Liver (tissue), 9 donors: ENCODE measurements around the gene CEP162. TPM values are rescaled to one million over a fixed set of nuclear protein-coding genes. Genes with fewer than 3 reads are reported as not detected.
"Not testable (repeated sequence)": the region's sequence is repeated elsewhere in the genome, so short reads cannot be mapped to it uniquely, and the experiment has no call there.

Experiments
- DNase-seq: peaks from one replicate; pipeline ENCODE4 v3.0.0-alpha.2; 2017; ENCODE audit warnings: low spot score
- H3K27ac ChIP-seq, 2 donors: one replicate each; pipeline ENCODE4 v1.7.0; 2013; ENCODE audit warnings: inconsistent platforms in 2 of 2, low read length in 2 of 2, control low read depth in 1 of 2, low read depth in 1 of 2, mild to moderate bottlenecking in 1 of 2
- H3K27me3 ChIP-seq, 4 donors: one replicate each; pipeline versions ENCODE4 v1.6.1 to v1.7.0; 2013; ENCODE audit warnings: low read length in 3 of 4, inconsistent platforms in 1 of 4, mild to moderate bottlenecking in 1 of 4, moderate library complexity in 1 of 4; ENCODE audit not compliant: control insufficient read depth in 4 of 4, insufficient read depth in 4 of 4
- H3K36me3 ChIP-seq, 4 donors: one replicate each; pipeline versions ENCODE4 v1.6.1 to v1.7.0; 2013; ENCODE audit warnings: low read length in 3 of 4, mild to moderate bottlenecking in 3 of 4, low read depth in 1 of 4, moderate library complexity in 1 of 4; ENCODE audit not compliant: control insufficient read depth in 4 of 4, insufficient read depth in 3 of 4
- H3K4me1 ChIP-seq, 4 donors: one replicate each; pipeline versions ENCODE4 v1.6.1 to v1.7.0; 2013; ENCODE audit warnings: low read length in 3 of 4, mild to moderate bottlenecking in 3 of 4, moderate library complexity in 1 of 4; ENCODE audit not compliant: control insufficient read depth in 4 of 4, insufficient read depth in 4 of 4
- H3K4me3 ChIP-seq, 3 donors: one replicate each; pipeline versions ENCODE4 v1.6.1 to v1.7.0; 2013; ENCODE audit warnings: low read length in 3 of 3, control low read depth in 1 of 3, low read depth in 1 of 3, mild to moderate bottlenecking in 1 of 3
- H3K9ac ChIP-seq, 2 donors: one replicate each; pipeline ENCODE4 v1.7.0; 2013; ENCODE audit warnings: low read length in 2 of 2, mild to moderate bottlenecking in 2 of 2, moderate library complexity in 2 of 2, control low read depth in 1 of 2, low read depth in 1 of 2
- H3K9me3 ChIP-seq, 4 donors: one replicate each; pipeline versions ENCODE4 v1.6.1 to v1.7.0; 2013; ENCODE audit warnings: low read length in 3 of 4; ENCODE audit not compliant: control insufficient read depth in 4 of 4
- CTCF ChIP-seq: fragments of 150-350 bp; IDR thresholded peaks from 2 replicates; pipeline ENCODE4 v1.5.1; 2017; ENCODE audit warnings: improper control_type of control experiment, low read depth, low read length; ENCODE audit not compliant: missing input control
- EGR1 ChIP-seq, 2 donors: IDR thresholded peaks; 2 replicates each; pipeline ENCODE4 v1.6.1; 2016 to 2018; ENCODE audit warnings: antibody characterized with exemption in 2 of 2, low read depth in 2 of 2
- FOXA1 ChIP-seq: IDR thresholded peaks from 2 replicates; pipeline ENCODE4 v1.6.1; 2016; ENCODE audit warnings: antibody characterized with exemption
- FOXA2 ChIP-seq: IDR thresholded peaks from 2 replicates; pipeline ENCODE4 v1.6.1; 2016; ENCODE audit warnings: antibody characterized with exemption
- GABPA ChIP-seq, 2 donors: IDR thresholded peaks in 1 of 2; conservative IDR thresholded peaks in 1 of 2; 2 replicates each; pipeline ENCODE4 v1.6.1; 2016; ENCODE audit warnings: antibody characterized with exemption in 2 of 2, mild to moderate bottlenecking in 1 of 2, moderate library complexity in 1 of 2
- HNF4A ChIP-seq, 2 donors: conservative IDR thresholded peaks; 2 replicates each; pipeline ENCODE4 v1.6.1; 2016; ENCODE audit warnings: antibody characterized with exemption in 2 of 2, mild to moderate bottlenecking in 2 of 2
- HNF4G ChIP-seq: IDR thresholded peaks from 2 replicates; pipeline ENCODE4 v1.6.1; 2016; ENCODE audit warnings: antibody characterized with exemption
- JUND ChIP-seq, 2 donors: IDR thresholded peaks; 2 replicates each; pipeline ENCODE4 v1.6.1; 2016; ENCODE audit warnings: antibody characterized with exemption in 2 of 2
- MAX ChIP-seq: IDR thresholded peaks from 2 replicates; pipeline ENCODE4 v1.6.1; 2016; ENCODE audit warnings: antibody characterized with exemption
- NR2F2 ChIP-seq: IDR thresholded peaks from 2 replicates; pipeline ENCODE4 v1.6.1; 2016; ENCODE audit warnings: antibody characterized with exemption
- RAD21 ChIP-seq, 2 donors: IDR thresholded peaks; 2 replicates each; pipeline ENCODE4 v1.6.1; 2016; ENCODE audit warnings: antibody characterized with exemption in 2 of 2, mild to moderate bottlenecking in 2 of 2
- RXRA ChIP-seq, 2 donors: IDR thresholded peaks; 2 replicates each; pipeline ENCODE4 v1.6.1; 2017 to 2018; ENCODE audit warnings: antibody characterized with exemption in 2 of 2, mild to moderate bottlenecking in 1 of 2
- SP1 ChIP-seq: IDR thresholded peaks from 2 replicates; pipeline ENCODE4 v1.6.1; 2018; ENCODE audit warnings: antibody characterized with exemption, mild to moderate bottlenecking
- TAF1 ChIP-seq: conservative IDR thresholded peaks from 2 replicates; pipeline ENCODE4 v1.6.1; 2016; ENCODE audit warnings: antibody characterized with exemption, mild to moderate bottlenecking
- YY1 ChIP-seq: IDR thresholded peaks from 2 replicates; pipeline ENCODE4 v1.6.1; 2016; ENCODE audit warnings: antibody characterized with exemption, mild to moderate bottlenecking
- WGBS: extraction: QIAGEN DNeasy Blood & Tissue Kit; methylation state at CpG from one replicate; pipeline ENCODE4 v1.1.7; 2013; 5-methylcytosine and 5-hydroxymethylcytosine counted together
- polyA plus RNA-seq, 2 donors: library from polyadenylated mRNA; stranded (reverse) in 1 of 2; unstranded in 1 of 2; fragments of 200-250 nt in 1 of 2; fragments of >200 nt in 1 of 2; fragmentation: Nextera tagmentation in 1 of 2; extraction: Ambion mirVana in 1 of 2; gene quantifications; one replicate each; pipeline versions ENCODE4 v1.2.1 to v1.2.3, GENCODE V29; 2013 to 2015
- total RNA-seq, 2 donors: library from RNA; depleted of rRNA; stranded (reverse); fragments of >200 nt; gene quantifications; one replicate each; pipeline ENCODE4 v1.2.3, GENCODE V29; 2014
- TF ChIP-seq, protein P1 (sequence below): IDR thresholded peaks from 2 replicates; pipeline ENCODE4 v1.6.1; 2016; ENCODE audit warnings: antibody characterized with exemption
- TF ChIP-seq, protein P2 (sequence below): IDR thresholded peaks from 2 replicates; pipeline ENCODE4 v1.6.1; 2016; ENCODE audit warnings: antibody characterized with exemption, mild to moderate bottlenecking
- TF ChIP-seq, protein P3 (sequence below): IDR thresholded peaks from 2 replicates; pipeline ENCODE4 v1.6.1; 2016; ENCODE audit warnings: antibody characterized with exemption
- donor health status: healthy.
- donor health status: healthy.
- donor health status: healthy.
- donor health status: healthy.
- donor health status: healthy.

CEP162 gene
- total and polyA plus RNA-seq, 4 donors = 0.87 to 4.4 (median 2.6) TPM

DNA sequence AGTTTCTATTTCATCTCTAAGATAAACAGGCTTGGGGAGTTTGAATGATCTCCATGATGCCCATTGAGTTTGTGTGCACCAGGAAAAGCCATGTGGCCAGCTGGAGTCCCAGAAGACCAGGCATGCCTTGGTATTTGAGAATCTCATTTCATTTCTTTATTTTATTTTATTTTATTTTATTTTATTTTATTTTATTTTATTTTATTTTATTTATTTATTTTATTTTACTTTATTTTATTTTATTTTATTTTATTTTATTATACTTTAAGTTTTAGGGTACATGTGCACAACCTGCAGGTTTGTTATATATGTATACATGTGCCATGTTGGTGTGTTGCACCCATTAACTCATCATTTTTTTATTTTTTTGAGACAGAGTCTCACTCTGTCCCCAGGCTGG, 142.7 kb downstream of the CEP162 start:
- not testable (repeated sequence) for DNase-seq, H3K9me3 ChIP-seq, H3K27ac ChIP-seq, H3K4me3 ChIP-seq, H3K27me3 ChIP-seq, H3K4me1 ChIP-seq, H3K9ac ChIP-seq, H3K36me3 ChIP-seq

- no peak overlapping the region for H3K27ac ChIP-seq
- H3K4me1 ChIP-seq = no peaks in the 10 kb centered on the region
- DNase-seq = no peak
- WGBS = 59% methylated on average over 11 of the region's 11 CpGs
- H3K27me3 ChIP-seq = no peaks in the 10 kb centered on the region
- no peak overlapping the region for H3K9ac ChIP-seq
- no peak overlapping the region for H3K4me3 ChIP-seq
- TF ChIP-seq JUND (IDR thresholded peaks at IDR 0.05) (no peak), NR2F2 (no peak), EGR1 (IDR thresholded peaks at IDR 0.05; ENCODE audit: low read depth in 2 of 2) (no peak), HNF4G (no peak), RAD21 (IDR thresholded peaks at IDR 0.05) (no peak), SP1 (no peak), YY1 (no peak), MAX (no peak), FOXA1 (no peak), TAF1 (no peak), FOXA2 (no peak), GABPA (IDR thresholded peaks at IDR 0.05 in 1 of 2, conservative IDR thresholded peaks at IDR 0.05 in 1 of 2) (no peak), CTCF (no peak), RXRA (IDR thresholded peaks at IDR 0.05) (no peak), HNF4A (conservative IDR thresholded peaks at IDR 0.05) (no peak)
- TF ChIP-seq, protein P1, sequence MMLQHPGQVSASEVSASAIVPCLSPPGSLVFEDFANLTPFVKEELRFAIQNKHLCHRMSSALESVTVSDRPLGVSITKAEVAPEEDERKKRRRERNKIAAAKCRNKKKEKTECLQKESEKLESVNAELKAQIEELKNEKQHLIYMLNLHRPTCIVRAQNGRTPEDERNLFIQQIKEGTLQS = no peak
- TF ChIP-seq, protein P2, sequence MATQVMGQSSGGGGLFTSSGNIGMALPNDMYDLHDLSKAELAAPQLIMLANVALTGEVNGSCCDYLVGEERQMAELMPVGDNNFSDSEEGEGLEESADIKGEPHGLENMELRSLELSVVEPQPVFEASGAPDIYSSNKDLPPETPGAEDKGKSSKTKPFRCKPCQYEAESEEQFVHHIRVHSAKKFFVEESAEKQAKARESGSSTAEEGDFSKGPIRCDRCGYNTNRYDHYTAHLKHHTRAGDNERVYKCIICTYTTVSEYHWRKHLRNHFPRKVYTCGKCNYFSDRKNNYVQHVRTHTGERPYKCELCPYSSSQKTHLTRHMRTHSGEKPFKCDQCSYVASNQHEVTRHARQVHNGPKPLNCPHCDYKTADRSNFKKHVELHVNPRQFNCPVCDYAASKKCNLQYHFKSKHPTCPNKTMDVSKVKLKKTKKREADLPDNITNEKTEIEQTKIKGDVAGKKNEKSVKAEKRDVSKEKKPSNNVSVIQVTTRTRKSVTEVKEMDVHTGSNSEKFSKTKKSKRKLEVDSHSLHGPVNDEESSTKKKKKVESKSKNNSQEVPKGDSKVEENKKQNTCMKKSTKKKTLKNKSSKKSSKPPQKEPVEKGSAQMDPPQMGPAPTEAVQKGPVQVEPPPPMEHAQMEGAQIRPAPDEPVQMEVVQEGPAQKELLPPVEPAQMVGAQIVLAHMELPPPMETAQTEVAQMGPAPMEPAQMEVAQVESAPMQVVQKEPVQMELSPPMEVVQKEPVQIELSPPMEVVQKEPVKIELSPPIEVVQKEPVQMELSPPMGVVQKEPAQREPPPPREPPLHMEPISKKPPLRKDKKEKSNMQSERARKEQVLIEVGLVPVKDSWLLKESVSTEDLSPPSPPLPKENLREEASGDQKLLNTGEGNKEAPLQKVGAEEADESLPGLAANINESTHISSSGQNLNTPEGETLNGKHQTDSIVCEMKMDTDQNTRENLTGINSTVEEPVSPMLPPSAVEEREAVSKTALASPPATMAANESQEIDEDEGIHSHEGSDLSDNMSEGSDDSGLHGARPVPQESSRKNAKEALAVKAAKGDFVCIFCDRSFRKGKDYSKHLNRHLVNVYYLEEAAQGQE = no peak
- TF ChIP-seq, protein P3, sequence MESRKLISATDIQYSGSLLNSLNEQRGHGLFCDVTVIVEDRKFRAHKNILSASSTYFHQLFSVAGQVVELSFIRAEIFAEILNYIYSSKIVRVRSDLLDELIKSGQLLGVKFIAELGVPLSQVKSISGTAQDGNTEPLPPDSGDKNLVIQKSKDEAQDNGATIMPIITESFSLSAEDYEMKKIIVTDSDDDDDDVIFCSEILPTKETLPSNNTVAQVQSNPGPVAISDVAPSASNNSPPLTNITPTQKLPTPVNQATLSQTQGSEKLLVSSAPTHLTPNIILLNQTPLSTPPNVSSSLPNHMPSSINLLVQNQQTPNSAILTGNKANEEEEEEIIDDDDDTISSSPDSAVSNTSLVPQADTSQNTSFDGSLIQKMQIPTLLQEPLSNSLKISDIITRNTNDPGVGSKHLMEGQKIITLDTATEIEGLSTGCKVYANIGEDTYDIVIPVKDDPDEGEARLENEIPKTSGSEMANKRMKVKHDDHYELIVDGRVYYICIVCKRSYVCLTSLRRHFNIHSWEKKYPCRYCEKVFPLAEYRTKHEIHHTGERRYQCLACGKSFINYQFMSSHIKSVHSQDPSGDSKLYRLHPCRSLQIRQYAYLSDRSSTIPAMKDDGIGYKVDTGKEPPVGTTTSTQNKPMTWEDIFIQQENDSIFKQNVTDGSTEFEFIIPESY = no peak
- H3K36me3 ChIP-seq = no peaks in the 10 kb centered on the region
- H3K9me3 ChIP-seq = no peaks in the 10 kb centered on the region
Observed at GRCh38 chr6:84082689-84083265, 144.7 kb downstream of the CEP162 start.
